Hepatocyte (in vitro differentiated cells): ENCODE data around the gene TNNT2.

Source experiments
- EZH2 ChIP-seq: fragments of 200-600 bp; sonication (generic); IDR thresholded peaks from 2 replicates; pipeline ENCODE4 v1.6.1; 2016; ENCODE audit warnings: antibody characterized with exemption, mild to moderate bottlenecking, borderline replicate concordance
- EZH2phosphoT487 ChIP-seq: fragments of 200-600 bp; sonication (generic); IDR thresholded peaks from one replicate; pipeline ENCODE4 v1.6.1; 2018; ENCODE audit warnings: antibody characterized with exemption, mild to moderate bottlenecking, low read depth, moderate library complexity; ENCODE audit not compliant: unreplicated experiment, severe bottlenecking
- TF ChIP-seq, protein P1 (sequence below): fragments of 200-600 bp; sonication (generic); IDR thresholded peaks from 2 replicates; pipeline ENCODE4 v1.5.1; 2016; ENCODE audit warnings: antibody characterized with exemption, mild to moderate bottlenecking; ENCODE audit not compliant: poor library complexity

DNA sequence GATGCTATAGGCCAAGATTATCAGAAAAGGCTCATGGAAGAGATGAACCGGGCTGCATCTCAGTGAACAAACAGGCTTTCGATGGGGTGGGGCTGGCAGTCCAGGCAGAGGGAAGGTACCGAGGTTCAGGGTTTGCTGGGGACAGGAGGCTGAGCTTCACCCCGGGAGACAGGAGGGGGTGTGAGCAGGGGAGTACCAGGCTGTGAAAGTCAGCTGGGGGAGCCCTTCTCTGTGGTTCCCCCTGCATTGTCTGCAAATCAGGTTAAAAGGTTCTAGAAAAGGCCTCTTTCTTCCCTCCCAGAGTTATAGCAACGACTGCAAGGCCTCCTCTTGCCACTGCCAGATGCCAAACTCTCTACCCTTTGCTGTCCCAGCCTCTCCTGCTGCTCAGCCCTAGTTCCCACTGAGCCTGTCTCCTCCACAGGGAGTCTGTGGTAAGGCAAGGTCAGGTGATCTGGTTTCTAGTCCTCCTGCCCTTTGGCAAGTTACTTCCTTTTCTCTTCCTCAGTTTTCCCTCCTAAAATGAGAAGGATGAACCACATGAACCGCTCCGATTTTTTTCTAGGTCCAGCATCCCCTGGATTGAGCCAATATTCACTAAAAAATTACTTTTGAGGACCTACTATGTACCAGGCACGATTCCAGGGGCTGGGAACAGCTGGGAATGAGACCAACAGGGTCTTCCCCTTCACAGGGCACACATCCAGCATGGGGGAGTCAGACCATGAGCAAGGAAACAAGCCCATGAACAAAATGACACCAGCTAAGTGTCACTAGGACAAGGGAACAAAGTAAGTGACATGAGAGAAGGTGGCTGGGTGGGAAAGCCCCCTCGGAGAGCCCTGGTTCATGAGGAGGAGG is 14.4 kb upstream of the TNNT2 start:
- TF ChIP-seq, protein P1, sequence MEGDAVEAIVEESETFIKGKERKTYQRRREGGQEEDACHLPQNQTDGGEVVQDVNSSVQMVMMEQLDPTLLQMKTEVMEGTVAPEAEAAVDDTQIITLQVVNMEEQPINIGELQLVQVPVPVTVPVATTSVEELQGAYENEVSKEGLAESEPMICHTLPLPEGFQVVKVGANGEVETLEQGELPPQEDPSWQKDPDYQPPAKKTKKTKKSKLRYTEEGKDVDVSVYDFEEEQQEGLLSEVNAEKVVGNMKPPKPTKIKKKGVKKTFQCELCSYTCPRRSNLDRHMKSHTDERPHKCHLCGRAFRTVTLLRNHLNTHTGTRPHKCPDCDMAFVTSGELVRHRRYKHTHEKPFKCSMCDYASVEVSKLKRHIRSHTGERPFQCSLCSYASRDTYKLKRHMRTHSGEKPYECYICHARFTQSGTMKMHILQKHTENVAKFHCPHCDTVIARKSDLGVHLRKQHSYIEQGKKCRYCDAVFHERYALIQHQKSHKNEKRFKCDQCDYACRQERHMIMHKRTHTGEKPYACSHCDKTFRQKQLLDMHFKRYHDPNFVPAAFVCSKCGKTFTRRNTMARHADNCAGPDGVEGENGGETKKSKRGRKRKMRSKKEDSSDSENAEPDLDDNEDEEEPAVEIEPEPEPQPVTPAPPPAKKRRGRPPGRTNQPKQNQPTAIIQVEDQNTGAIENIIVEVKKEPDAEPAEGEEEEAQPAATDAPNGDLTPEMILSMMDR = no peak
- TF ChIP-seq EZH2 (no peak), EZH2phosphoT487 (no peak)
